NCI-H2171 treated with DMSO at 0.1 percent for 48 hours (cell line): Measurements from ENCODE around the gene NRXN2.
"Not testable (repeated sequence)": the region's sequence is repeated elsewhere in the genome, so short reads cannot be mapped to it uniquely, and the experiment has no call there.

Experiments used
- DNase-seq: peaks from one replicate; lab custom pipeline; 2025; lab: John Stamatoyannopoulos, UW

Gene NRXN2

GRCh38 chr11:64605244-64605560 is 117.8 kb downstream of the NRXN2 start:
- no peak for DNase-seq

GRCh38 chr11:64604458-64605243 is 118.3 kb downstream of the NRXN2 start:
- DNase-seq: no peak

- DNase-seq: no peak
Observed at GRCh38 chr11:64603411-64604110, 119.4 kb downstream of the NRXN2 start.

GRCh38 chr11:64602466-64603070 is 120.4 kb downstream of the NRXN2 start:
- DNase-seq: no peak

- no peak for DNase-seq
Observed at GRCh38 chr11:64601605-64602465, 121.2 kb downstream of the NRXN2 start.

GRCh38 chr11:64600281-64600992 is 122.6 kb downstream of the NRXN2 start:
- no peak for DNase-seq

- DNase-seq: no peak
Observed at GRCh38 chr11:64599698-64600211, 123.2 kb downstream of the NRXN2 start.

- DNase-seq: no peak
Observed at GRCh38 chr11:64598797-64599697, 124.0 kb downstream of the NRXN2 start.

GRCh38 chr11:64598106-64598796 is 124.7 kb downstream of the NRXN2 start:
- DNase-seq: no peak

GRCh38 chr11:64597671-64598101 is 125.3 kb downstream of the NRXN2 start:
- no peak for DNase-seq

- not testable (repeated sequence) for DNase-seq
Observed at GRCh38 chr11:64595922-64596321, 127.1 kb downstream of the NRXN2 start.

- DNase-seq: no peak
Observed at GRCh38 chr11:64594159-64594939, 128.6 kb downstream of the NRXN2 start.

GRCh38 chr11:64593156-64594105 is 129.6 kb downstream of the NRXN2 start:
- DNase-seq: no peak

- DNase-seq: no peak
Observed at GRCh38 chr11:64592656-64593055, 130.3 kb downstream of the NRXN2 start.

- no peak for DNase-seq
Observed at GRCh38 chr11:64592234-64592615, 130.8 kb downstream of the NRXN2 start.

GRCh38 chr11:64591257-64592233 is 131.5 kb downstream of the NRXN2 start:
- DNase-seq: no peak
